DMS53 treated with DMSO at 0.1 percent for 48 hours (cell line): ENCODE data around the gene C20orf144.

Experiments
- DNase-seq: peaks from one replicate; lab custom pipeline; 2025; ENCODE audit not compliant: unreplicated experiment; lab: John Stamatoyannopoulos, UW

C20orf144 gene

GRCh38 chr20:33664085-33664761, 2.1 kb downstream of the C20orf144 start:
- DNase-seq, result no peak

DNA sequence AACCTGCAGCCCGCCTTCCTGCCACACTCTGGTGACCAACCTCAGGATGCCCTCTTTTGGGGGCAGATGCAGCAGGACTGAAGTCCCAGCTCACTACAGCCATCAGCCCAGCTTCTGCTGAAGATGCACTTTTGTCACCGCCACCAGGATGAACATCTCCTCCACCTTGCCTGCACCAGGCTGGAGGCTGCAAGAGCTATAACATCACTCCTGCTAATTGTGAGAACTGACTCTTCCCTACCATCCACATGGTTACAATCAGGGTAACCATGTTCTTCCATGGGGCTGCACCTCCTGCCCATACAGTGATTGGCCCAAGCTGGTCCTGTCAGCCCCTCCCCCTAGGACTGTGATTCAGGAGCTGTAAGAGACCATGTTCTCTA, 2.6 kb downstream of the C20orf144 start:
- no peak for DNase-seq

DNA sequence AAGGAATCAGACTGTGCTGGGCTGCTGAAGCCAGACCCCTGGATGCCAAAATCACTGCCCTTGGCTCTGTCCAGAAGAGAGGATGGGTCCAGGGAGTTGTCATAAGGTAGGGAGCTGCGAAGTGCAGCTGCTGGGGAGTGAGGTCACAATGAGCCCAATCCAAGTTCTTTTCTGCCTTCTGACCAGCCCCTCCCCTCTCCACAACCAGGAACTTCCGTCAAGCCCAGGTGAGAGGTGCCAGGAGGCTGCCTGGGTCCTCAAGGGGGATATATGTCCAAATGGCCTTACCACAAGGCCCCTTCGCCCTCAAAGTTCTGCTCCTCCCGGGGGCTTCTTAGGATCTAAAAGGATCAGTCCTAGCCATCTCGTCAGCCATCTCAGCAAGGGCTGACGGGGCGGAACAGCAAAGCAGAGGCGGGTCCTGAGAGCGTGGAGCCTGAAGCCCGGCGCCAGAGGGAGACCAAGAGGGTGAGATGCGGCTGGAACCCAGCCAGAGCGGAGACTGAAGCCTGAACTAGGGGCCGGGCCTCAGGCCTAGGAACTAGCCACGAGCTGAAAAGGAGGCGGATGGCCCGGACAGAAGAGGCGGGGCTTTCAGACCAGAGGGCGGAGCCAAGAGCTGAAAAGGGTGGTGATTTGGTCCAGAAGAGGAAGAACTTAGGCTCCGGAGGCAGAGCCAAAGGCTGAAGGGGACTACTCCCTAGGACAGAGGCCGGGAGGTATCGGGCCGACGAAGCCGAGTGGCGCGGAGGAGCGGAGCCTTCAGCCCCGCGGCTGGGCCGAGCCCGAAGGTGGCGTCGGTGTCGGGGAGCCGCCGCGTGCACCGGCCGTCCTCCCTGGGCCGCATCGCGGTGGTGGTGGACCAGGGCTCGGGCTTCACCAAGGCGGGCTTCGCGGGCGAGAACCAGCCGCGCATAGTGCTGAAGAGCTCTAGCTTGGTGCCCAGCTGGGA, 4.4 kb downstream of the C20orf144 start, which contains the start of gene ACTL10:
Gene ACTL10 (plus strand): TSS at position 651 of the 952 bp plus-strand sequence. CDS start 555 bp downstream, outside the sequence.
- peak; percentile 93 for DNase-seq

DNA sequence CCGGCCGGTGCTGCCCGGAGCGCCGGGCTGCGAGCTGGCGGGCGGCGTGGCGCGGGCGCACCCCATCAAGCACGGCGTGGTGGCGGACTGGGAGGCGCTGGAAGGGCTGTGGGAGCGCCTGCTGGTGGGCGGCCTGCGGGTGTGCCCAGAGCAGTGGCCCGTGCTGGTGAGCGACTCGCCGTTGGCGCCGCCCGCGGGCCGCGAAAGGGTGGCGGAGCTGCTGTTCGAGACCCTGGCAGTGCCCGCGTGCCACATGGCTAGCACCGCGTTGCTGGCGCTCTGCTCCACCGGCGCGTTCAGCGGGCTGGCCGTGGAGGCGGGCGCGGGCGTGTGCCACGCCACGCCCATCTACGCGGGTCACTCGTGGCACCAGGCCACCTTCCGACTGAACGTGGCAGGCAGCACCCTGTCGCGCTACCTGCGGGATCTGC, 5.1 kb downstream of the C20orf144 start:
- DNase-seq, result no peak

- DNase-seq, result peak; percentile 55
These were observed 5.7 kb downstream of the C20orf144 start for GRCh38 chr20:33667676-33668465.

GRCh38 chr20:33668466-33669155, 6.5 kb downstream of the C20orf144 start:
- DNase-seq, result no peak

- DNase-seq, result no peak
These were observed 7.1 kb downstream of the C20orf144 start for GRCh38 chr20:33669224-33669623.

- DNase-seq, result no peak
These were observed 7.9 kb downstream of the C20orf144 start for GRCh38 chr20:33669873-33670640.

- DNase-seq, result no peak
These were observed 8.8 kb downstream of the C20orf144 start for GRCh38 chr20:33670715-33671499.

DNA sequence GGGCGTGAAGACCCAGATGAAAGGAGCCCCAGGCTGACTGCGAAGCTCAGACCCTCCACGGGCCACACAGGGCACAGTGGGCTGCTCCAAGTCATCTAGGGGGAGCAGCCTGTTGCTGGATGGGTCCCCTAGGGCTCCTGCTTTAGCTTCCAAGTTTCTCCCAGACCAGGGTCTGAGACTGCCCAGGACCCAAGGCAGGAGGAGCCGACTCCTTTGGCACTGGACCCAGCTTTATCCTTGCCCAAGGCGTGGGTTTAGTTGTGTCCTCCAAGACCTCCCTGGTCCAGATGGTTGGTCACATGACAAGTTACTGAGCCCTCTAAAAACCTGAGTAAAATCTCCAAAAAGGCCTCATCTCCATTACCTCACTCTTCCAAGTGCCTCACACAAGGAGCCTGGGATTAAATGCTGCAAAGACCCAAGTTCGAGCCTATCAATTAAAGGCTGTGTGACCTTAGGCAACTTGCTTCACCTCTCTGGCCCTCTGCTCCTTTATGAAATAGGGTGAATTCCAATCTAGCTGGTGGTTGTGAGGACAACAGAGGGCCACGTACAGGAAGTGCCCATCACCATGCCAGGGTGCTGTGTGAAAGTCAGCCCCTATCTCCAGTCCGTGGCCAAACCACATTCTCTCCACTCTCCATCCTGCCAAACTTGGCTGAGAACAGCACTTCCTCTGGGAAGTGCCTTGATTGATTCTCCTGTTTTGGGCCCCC, 9.6 kb downstream of the C20orf144 start:
- no peak for DNase-seq

GRCh38 chr20:33672426-33673113, 10.4 kb downstream of the C20orf144 start:
- DNase-seq, result no peak

GRCh38 chr20:33673114-33673409, 10.9 kb downstream of the C20orf144 start:
- no peak for DNase-seq

- DNase-seq, result no peak
These were observed 11.5 kb downstream of the C20orf144 start for GRCh38 chr20:33673410-33674293.

- DNase-seq, result peak; percentile 42
These were observed 12.4 kb downstream of the C20orf144 start, which contains the start of gene NECAB3 for GRCh38 chr20:33674294-33675135. NECAB3 (minus strand) TSS chr20:33674428; CDS start chr20:33674352, 76 bp downstream.

- DNase-seq, result no peak
These were observed 13.2 kb downstream of the C20orf144 start for GRCh38 chr20:33675136-33675959.
